SU-DHL-6 (cell line): ENCODE measurements around the gene TGM2.

ENCODE experiments used
- H2AFZ ChIP-seq: fragments of 200-600 bp; sonication (generic); 2 replicates; pipeline ENCODE4 v1.6.1; 2014; ENCODE audit warnings: low read depth, mild to moderate bottlenecking, moderate library complexity, mixed read lengths, antibody characterized with exemption, low read length; ENCODE audit not compliant: severe bottlenecking
- H3F3A ChIP-seq: fragments of 200-600 bp; shearing (Covaris generic); 2 replicates; pipeline ENCODE4 v1.6.0; 2016; ENCODE audit warnings: antibody characterized with exemption, mild to moderate bottlenecking; ENCODE audit not compliant: insufficient read depth
- H3K27ac ChIP-seq: fragments of 200-600 bp; sonication (generic); 2 replicates; pipeline ENCODE4 v1.5.1; 2016; ENCODE audit warnings: low read depth, mild to moderate bottlenecking, low read length, moderate library complexity, mixed read lengths
- H3K27me3 ChIP-seq: fragments of 200-600 bp; sonication (generic), shearing (Covaris generic); 2 replicates; pipeline ENCODE4 v1.6.0; 2014; ENCODE audit warnings: mild to moderate bottlenecking, low read length
- H3K36me3 ChIP-seq: fragments of 200-600 bp; sonication (generic); 2 replicates; pipeline ENCODE4 v1.6.1; 2014; ENCODE audit warnings: mild to moderate bottlenecking, low read length, mixed read lengths
- H3K4me2 ChIP-seq: fragments of 300-600, 200-600 bp; shearing (Covaris generic), sonication (generic); 2 replicates; pipeline ENCODE4 v1.6.0; 2014; ENCODE audit warnings: low read length, low read depth, mild to moderate bottlenecking; ENCODE audit not compliant: poor library complexity, severe bottlenecking
- H3K4me3 ChIP-seq: fragments of 200-600 bp; sonication (generic); 2 replicates; pipeline ENCODE4 v1.5.1; 2014; ENCODE audit warnings: antibody characterized with exemption, low read length, mild to moderate bottlenecking, mixed read lengths; ENCODE audit not compliant: insufficient read depth, poor library complexity, severe bottlenecking
- H3K79me2 ChIP-seq: fragments of 200-600 bp; sonication (generic); 2 replicates; pipeline ENCODE4 v1.6.1; 2014; ENCODE audit warnings: mild to moderate bottlenecking, low read length, moderate library complexity; ENCODE audit not compliant: insufficient read depth
- H3K9ac ChIP-seq: fragments of 200-600 bp; sonication (generic); 2 replicates; pipeline ENCODE4 v1.7.0; 2014; ENCODE audit warnings: mild to moderate bottlenecking, low read length
- H3K9me2 ChIP-seq: fragments of 200-600 bp; sonication (generic); replicated peaks from 2 replicates; pipeline ENCODE4 v1.6.1; 2014; ENCODE audit warnings: low read length; ENCODE audit not compliant: insufficient read depth
- H3K9me3 ChIP-seq: fragments of 200-600 bp; sonication (generic); 2 replicates; pipeline ENCODE4 v1.6.1; 2014; ENCODE audit warnings: low read length, mixed read lengths; ENCODE audit not compliant: insufficient read depth
- H4K20me1 ChIP-seq: fragments of 200-600 bp; sonication (generic); 2 replicates; pipeline ENCODE4 v1.6.1; 2014; ENCODE audit warnings: low read depth, mild to moderate bottlenecking, antibody characterized with exemption, low read length, moderate library complexity, mixed read lengths
- EZH2phosphoT487 ChIP-seq: fragments of 200-600 bp; sonication (generic), shearing (Covaris generic); conservative IDR thresholded peaks from 2 replicates; pipeline ENCODE4 v1.6.1; 2018; ENCODE audit warnings: mild to moderate bottlenecking, antibody characterized with exemption, low read length, moderate library complexity, mixed read lengths
- TF ChIP-seq, protein P1 (sequence below): fragments of 200-600 bp; sonication (generic); IDR thresholded peaks from one replicate; pipeline ENCODE4 v1.5.1; 2017; ENCODE audit warnings: antibody characterized with exemption, mild to moderate bottlenecking, low read length, moderate library complexity; ENCODE audit not compliant: insufficient read depth, poor library complexity, severe bottlenecking

TGM2 gene

DNA sequence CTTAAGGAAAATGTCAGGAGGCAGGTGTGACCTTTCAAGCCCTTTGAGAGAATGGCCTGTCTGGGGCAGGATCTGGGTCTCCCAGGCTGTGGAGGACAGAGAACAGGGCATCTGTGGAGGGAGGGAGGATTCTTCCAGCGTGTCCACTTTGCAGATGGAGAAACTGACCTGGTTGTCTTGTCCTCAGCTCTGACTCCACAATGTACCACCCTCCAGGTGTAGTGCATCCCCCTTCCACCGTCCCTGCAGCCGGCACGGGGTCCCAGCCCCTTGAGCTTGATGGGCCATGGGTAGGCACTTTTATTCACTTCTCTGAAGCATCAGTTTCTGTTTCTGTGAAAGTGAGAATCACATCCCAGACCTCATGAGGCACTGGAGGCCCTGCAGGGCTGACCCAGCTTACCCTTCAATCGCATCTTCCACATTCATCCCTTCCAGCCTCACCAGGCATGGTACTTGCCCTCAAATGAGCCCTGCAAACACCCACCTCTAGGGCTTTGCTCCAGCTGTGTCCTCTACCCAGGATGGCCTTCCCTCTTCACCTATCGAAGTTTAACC lies 4.6 kb upstream of the TGM2 start:
- H3K9ac ChIP-seq, result no peak overlapping the region
- TF ChIP-seq, protein P1, sequence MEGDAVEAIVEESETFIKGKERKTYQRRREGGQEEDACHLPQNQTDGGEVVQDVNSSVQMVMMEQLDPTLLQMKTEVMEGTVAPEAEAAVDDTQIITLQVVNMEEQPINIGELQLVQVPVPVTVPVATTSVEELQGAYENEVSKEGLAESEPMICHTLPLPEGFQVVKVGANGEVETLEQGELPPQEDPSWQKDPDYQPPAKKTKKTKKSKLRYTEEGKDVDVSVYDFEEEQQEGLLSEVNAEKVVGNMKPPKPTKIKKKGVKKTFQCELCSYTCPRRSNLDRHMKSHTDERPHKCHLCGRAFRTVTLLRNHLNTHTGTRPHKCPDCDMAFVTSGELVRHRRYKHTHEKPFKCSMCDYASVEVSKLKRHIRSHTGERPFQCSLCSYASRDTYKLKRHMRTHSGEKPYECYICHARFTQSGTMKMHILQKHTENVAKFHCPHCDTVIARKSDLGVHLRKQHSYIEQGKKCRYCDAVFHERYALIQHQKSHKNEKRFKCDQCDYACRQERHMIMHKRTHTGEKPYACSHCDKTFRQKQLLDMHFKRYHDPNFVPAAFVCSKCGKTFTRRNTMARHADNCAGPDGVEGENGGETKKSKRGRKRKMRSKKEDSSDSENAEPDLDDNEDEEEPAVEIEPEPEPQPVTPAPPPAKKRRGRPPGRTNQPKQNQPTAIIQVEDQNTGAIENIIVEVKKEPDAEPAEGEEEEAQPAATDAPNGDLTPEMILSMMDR, result no peak
- no peak for TF ChIP-seq EZH2phosphoT487
- H2AFZ ChIP-seq, result no peak overlapping the region
- no peaks in the 10 kb centered on the region for H3K79me2 ChIP-seq
- no peak overlapping the region for H3K4me3 ChIP-seq
- H3K36me3 ChIP-seq, result no peaks in the 10 kb centered on the region
- H3F3A ChIP-seq, result no peaks in the 10 kb centered on the region
- no peak overlapping the region for H3K4me2 ChIP-seq
- no peaks in the 10 kb centered on the region for H3K9me3 ChIP-seq
- H3K9me2 ChIP-seq, result no peaks in the 10 kb centered on the region
- no peaks in the 10 kb centered on the region for H4K20me1 ChIP-seq
- H3K27me3 ChIP-seq, result no peaks in the 10 kb centered on the region
- no peak overlapping the region for H3K27ac ChIP-seq

DNA sequence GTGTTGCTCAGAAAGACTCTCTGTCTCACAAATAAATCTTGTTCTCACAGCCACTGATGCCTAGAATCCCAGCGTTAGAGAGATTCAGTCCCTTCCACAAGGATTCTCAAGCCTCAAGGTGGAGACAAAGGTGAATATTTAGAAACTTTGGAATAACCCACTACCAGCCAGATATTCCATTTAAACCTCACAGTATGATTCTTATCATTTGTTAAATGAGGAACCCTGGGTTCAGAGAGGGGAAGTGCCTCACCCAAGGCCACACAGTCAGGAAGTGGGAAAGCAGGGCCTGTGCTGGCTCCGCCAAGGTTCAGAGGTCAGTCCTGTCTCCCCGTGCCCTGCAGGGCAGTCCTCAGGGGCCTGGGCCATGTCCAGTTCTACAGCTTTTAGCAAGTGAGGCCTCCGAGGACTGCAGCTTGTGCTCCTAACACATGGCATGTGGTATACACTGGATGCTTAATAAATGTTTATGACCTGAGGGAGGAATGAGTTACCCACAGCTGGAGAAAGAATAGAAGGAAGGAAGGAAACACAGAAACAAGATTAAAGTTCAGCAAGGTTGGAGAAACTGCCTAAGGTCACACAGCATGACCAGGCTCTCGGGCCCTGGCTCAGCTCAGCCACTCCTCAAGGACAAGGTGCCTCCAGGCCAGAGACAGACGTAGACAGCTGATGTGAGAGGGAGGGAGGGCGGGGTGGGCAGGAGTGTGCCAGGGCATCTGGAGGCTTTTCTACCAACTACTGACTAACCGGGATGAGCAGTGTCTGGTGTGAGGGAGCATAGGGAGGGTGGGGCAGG lies 3.9 kb upstream of the TGM2 start:
- Histone ChIP-seq H3K27ac (no peak overlapping the region), H3K27me3 (no peaks in the 10 kb centered on the region), H3K9me3 (no peaks in the 10 kb centered on the region), H4K20me1 (no peaks in the 10 kb centered on the region), H3K4me3 (no peak overlapping the region), H2AFZ (no peak overlapping the region), H3F3A (no peaks in the 10 kb centered on the region), H3K9me2 (no peaks in the 10 kb centered on the region), H3K36me3 (no peaks in the 10 kb centered on the region), H3K9ac (no peak overlapping the region), H3K79me2 (no peaks in the 10 kb centered on the region), H3K4me2 (no peak overlapping the region)
- TF ChIP-seq, protein P1, result no peak
- TF ChIP-seq EZH2phosphoT487, result no peak

DNA sequence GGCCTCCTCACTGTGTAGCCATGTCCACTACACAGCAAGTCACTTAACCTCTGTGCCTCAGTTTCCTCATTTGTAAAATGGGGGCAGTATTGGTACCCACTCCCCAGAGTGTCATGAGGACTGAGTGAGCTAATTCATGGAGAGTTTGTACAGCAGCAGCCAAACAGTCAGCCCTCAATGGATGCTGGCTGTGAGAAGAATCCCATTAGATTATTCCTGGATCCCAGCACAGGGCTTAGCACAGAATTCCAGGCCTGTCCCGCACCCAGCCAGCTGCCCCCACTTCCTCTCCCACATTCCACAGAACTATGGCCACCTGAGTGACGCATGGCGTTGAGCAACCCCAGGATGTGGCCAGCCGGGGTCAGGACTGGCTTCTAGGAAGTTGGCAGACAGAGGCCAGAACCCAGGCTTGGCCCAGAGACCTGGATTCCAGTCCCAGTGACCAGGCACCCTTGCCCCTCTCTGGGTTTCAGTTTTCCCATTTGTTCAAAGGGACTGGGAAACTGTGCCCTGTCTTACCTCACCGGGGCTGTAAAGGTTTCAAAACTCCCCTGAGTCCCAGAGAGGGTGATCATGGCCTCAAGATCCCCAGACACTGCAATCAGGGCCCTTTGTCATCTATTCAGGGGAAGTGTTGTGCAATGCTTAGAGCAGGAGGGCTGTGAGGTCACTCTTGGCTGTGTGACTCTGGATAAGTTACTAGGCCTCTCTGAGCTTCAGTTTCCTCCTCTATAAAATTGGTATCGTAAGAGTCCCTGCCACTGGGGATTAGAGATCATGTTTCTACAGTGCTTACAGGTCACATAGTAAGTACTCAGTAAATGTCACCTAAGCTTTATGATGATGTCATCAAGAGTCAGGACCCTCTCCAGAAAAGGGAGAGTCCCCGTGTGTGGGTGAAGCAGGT lies 3.0 kb upstream of the TGM2 start:
- no peak overlapping the region for H3K9ac ChIP-seq
- H3K4me3 ChIP-seq, result no peak overlapping the region
- TF ChIP-seq, protein P1, result no peak
- TF ChIP-seq EZH2phosphoT487, result no peak
- no peaks in the 10 kb centered on the region for H3K27me3 ChIP-seq
- no peak overlapping the region for H2AFZ ChIP-seq
- H3K4me2 ChIP-seq, result no peak overlapping the region
- H3K9me3 ChIP-seq, result no peaks in the 10 kb centered on the region
- H3F3A ChIP-seq, result no peaks in the 10 kb centered on the region
- no peaks in the 10 kb centered on the region for H3K36me3 ChIP-seq
- no peaks in the 10 kb centered on the region for H4K20me1 ChIP-seq
- H3K9me2 ChIP-seq, result no peaks in the 10 kb centered on the region
- no peak overlapping the region for H3K27ac ChIP-seq
- no peaks in the 10 kb centered on the region for H3K79me2 ChIP-seq
